ENCODE data around the gene SAMMSON. TPM values are rescaled to one million over a fixed set of nuclear protein-coding genes. Genes with fewer than 3 reads are reported as not detected.
A peak's percentile ranks its signal among the peaks of the same experiment; 100 is the strongest.

The SAMMSON gene
- total and polyA plus RNA-seq, 9 of the 15 experiments (the other 6 are each of a cell fraction or from before 2014, with no cell fraction given) = 0.65 to 4.4 (median 1.9) TPM

GRCh38 chr3:69999140-70000027 is at the start of gene SAMMSON (continued):
- TF ChIP-seq ZBTB2 (IDR thresholded peaks at IDR 0.05) (no peak), CREB3L1 (IDR thresholded peaks at IDR 0.05; ENCODE audit: borderline replicate concordance, low read depth) (no peak; the same call in 1 of the 2 replicates), HMGXB4 (CRISPR knock-in tag; IDR thresholded peaks at IDR 0.05) (no peak), TSHZ1 (CRISPR knock-in tag; IDR thresholded peaks at IDR 0.05) (no peak), ZNF253 (CRISPR knock-in tag; conservative IDR thresholded peaks at IDR 0.05) (no peak), COPS2 (conservative IDR thresholded peaks at IDR 0.05) (no peak), ADNP (tag; IDR thresholded peaks at IDR 0.05) (no peak), STAG1 (CRISPR knock-in tag; IDR thresholded peaks at IDR 0.05; ENCODE audit: borderline replicate concordance) (no peak), POLR2B (IDR thresholded peaks at IDR 0.05; ENCODE audit: low read depth, partially characterized antibody) (peak; percentile 91), ZNF175 (CRISPR knock-in tag; IDR thresholded peaks at IDR 0.05; ENCODE audit: low read depth) (peak; percentile 51; the same call in 1 of the 2 replicates), EHMT2 (IDR thresholded peaks at IDR 0.05) (peak; percentile 32; the same call in 1 of the 2 replicates), ZFP91 (CRISPR knock-in tag; IDR thresholded peaks at IDR 0.05) (peak; percentile 92), ZNF280B (CRISPR knock-in tag; IDR thresholded peaks at IDR 0.05) (no peak), ETV5 (CRISPR knock-in tag; IDR thresholded peaks at IDR 0.05; ENCODE audit: low read depth) (no peak)

All from K562 (cell line).